ENCODE measurements around the gene LCN9.
"Not testable (repeated sequence)": the region's sequence is repeated elsewhere in the genome, so short reads cannot be mapped to it uniquely, and the experiment has no call there.

LCN9 gene

DNA sequence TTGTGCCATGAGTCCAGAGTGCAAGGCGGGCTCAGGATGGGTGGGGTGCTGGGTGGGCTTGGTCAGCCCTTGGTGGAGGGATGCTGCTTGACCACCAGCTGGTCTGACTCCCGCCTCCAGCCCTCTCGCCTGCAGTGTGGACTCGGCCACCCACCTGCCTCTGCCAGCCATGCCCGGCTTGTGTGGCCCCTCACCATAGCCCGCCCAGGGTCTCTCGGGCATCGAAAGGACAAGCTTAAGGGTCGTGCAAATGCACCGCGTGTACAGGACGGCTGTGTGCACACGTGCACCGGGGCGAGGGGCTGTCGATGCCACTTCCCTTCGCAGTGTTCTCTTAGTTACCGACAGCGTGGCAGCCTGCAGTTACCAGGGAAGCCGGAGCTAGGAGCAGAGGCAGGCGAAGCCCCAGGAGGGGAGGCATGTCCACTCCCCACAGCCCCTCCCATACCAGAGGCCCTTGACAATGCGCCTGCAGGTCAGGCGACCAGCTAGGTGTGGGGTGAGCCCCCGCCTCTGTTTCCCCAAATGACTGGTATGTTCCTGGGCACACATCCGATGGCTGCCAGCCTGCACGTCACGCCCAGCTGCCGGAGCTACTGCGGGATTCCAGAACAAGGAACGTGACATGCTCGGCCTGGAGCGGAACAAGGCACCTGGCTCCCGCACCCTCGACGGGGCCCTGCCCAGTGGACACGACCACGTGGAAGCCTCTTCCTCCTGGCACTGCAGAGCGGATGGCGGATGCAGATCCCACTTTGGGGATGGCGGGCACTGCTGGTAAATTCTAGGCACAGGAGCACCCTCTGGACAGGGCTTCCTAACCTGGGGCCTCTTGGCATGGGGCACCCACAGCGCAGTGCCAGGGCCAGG is 7.8 kb downstream of the LCN9 start:
- in situ Hi-C loops (cut with MboI; ENCODE audit: low pct_unique_long_range_greater_than_20kb, low sequenced_read_pairs, unreplicated experiment) = no loop called here
- no peak for DNase-seq (ENCODE audit: low spot score)
- TF ChIP-seq, protein P1, sequence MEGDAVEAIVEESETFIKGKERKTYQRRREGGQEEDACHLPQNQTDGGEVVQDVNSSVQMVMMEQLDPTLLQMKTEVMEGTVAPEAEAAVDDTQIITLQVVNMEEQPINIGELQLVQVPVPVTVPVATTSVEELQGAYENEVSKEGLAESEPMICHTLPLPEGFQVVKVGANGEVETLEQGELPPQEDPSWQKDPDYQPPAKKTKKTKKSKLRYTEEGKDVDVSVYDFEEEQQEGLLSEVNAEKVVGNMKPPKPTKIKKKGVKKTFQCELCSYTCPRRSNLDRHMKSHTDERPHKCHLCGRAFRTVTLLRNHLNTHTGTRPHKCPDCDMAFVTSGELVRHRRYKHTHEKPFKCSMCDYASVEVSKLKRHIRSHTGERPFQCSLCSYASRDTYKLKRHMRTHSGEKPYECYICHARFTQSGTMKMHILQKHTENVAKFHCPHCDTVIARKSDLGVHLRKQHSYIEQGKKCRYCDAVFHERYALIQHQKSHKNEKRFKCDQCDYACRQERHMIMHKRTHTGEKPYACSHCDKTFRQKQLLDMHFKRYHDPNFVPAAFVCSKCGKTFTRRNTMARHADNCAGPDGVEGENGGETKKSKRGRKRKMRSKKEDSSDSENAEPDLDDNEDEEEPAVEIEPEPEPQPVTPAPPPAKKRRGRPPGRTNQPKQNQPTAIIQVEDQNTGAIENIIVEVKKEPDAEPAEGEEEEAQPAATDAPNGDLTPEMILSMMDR (IDR thresholded peaks at IDR 0.05; ENCODE audit: extremely low read depth, insufficient read depth, missing control alignments) = no peak

DNA sequence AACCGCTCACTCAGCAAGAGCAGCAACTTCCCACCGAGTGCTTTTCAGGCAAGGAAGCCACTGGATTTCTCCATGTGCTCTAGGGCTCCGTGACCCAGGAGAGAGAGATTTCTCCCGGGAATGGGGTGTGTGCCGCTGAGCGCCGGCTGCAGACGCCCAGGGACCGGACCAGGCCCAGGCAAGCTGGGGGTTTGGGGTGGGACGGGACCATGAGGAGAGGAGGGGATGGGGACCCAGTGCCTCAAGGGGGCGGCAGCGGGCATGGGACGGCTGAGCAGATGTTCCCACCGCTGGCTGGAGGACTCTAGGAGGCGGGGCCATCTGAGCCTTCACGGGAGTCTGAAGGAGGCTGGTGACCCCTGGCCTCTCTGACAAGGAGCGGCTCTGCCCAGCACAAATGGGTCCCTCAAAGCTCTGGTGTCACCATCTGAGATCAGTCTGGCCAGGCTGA is 8.5 kb downstream of the LCN9 start:
- DNase-seq (ENCODE audit: low spot score) = no peak
- TF ChIP-seq, protein P1 (IDR thresholded peaks at IDR 0.05; ENCODE audit: extremely low read depth, insufficient read depth, missing control alignments) = no peak
- in situ Hi-C loops (cut with MboI; ENCODE audit: low pct_unique_long_range_greater_than_20kb, low sequenced_read_pairs, unreplicated experiment) = no loop called here

DNA sequence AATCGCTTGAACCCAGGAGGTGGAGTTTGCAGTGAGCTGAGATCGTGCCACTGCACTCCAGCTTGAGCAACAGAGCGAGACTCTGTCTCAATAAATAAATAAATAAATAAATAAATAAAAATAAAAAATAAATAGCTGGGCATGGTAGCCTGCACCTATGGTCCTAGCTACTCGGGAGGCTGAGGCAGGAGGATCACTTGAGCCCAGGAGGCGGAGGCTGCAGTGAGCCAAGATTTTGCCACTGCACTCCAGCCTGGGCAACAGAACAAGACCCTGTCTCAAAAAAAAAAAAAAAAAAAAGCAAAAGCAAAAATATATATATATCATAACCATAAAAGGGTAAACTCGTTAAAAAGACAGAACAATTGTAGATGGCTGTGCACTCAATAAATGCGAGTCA is 9.7 kb downstream of the LCN9 start:
- in situ Hi-C loops (cut with MboI; ENCODE audit: low pct_unique_long_range_greater_than_20kb, low sequenced_read_pairs, unreplicated experiment); DNase-seq (ENCODE audit: low spot score): not testable (repeated sequence)

DNA sequence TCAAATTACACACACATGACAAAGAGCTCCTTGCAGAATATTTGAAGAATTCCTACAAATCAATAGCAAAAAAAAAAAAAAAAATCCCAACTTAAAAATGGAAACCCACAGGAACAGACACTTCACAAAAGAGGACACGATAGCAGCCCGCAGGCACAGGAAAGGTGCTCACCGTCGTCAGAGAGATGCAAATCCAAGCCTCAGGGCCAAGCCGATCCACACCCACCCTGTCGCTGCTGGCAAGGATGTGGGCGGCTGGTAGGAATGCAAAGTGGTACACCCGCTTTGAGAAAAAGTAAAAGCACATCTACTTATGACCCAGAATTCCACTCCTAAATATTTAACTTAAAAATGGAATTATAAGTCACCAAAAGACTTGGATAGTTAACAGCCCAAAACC is 10.8 kb downstream of the LCN9 start:
- TF ChIP-seq, protein P1 (IDR thresholded peaks at IDR 0.05; ENCODE audit: extremely low read depth, insufficient read depth, missing control alignments) = no peak
- no peak for DNase-seq (ENCODE audit: low spot score)
- in situ Hi-C loops (cut with MboI; ENCODE audit: low pct_unique_long_range_greater_than_20kb, low sequenced_read_pairs, unreplicated experiment) = no loop called here

DNA sequence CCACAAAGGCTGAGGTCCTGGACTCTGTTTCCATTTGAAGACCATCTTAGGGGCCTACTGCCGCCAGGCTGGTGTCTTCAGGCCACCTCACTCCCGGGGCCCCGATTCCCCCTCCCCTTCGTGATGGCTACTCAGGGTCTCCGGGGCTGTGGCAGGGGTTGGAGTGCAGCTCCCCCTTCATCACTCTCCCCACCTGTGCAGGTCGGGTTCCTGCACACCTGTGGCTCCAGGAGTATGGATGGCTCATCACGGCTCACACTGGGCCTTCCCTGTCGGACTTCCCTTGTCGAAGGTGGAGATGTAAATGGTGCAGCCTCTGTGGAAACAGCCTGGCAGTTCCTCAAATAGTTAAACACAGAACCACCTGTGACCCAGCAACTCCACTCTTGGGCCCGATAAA is 11.9 kb downstream of the LCN9 start:
- in situ Hi-C loops (cut with MboI; ENCODE audit: low pct_unique_long_range_greater_than_20kb, low sequenced_read_pairs, unreplicated experiment) = no loop called here

DNA sequence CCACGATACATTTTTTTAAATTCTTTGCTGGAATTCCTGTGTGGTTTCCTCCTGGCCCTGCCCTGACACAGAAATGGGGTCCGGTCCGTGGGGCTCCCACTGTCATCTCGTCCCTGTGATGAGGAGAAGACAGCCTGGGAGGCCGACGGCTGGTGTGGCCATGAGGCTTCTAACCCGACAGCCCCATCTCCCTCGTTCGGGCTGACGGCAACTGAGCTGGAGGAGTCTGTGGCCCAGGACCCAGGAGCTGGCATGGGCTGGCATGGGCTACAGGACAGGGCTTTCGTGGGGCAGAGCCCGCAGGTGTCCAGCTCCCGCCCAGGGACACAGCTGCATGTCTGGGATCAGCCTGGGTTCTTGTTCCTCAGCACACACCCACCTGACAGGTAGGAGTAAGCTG is 13.8 kb downstream of the LCN9 start:
- in situ Hi-C loops (cut with MboI; ENCODE audit: low pct_unique_long_range_greater_than_20kb, low sequenced_read_pairs, unreplicated experiment) = no loop called here
- TF ChIP-seq, protein P1 (IDR thresholded peaks at IDR 0.05; ENCODE audit: extremely low read depth, insufficient read depth, missing control alignments) = no peak
- DNase-seq (ENCODE audit: low spot score) = no peak

More for the DNA sequence above, 11.9 kb downstream of the LCN9 start:
- TF ChIP-seq, protein P1 (IDR thresholded peaks at IDR 0.05; ENCODE audit: extremely low read depth, insufficient read depth, missing control alignments) = no peak
- no peak for DNase-seq (ENCODE audit: low spot score)

DNA sequence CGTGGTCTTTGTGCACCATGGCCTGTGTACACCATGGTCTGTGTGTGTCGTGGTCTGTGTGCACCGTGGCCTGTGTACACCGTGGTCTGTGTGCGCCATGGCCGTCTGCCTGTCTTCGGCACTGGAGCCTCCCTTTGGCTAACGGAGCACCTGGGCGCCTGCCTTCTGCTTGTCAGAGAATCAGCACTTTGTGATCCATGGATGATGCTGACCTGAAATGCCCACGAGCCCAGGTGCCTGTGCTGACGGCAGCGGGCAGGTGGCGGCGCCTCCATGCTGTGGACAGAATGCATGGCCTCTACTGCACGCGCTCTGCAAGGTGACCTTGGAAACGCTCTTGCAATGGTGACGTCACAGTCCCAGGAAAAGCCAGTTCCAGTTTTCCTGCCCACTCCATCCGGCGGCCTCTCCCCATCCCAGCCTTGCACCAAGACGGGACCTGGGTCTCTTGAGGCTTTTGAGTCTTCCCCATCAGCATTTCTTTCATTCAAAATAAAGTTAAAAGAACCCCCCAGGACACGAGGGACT is 14.6 kb downstream of the LCN9 start:
- no peak for DNase-seq (ENCODE audit: low spot score)
- in situ Hi-C loops (cut with MboI; ENCODE audit: low pct_unique_long_range_greater_than_20kb, low sequenced_read_pairs, unreplicated experiment) = no loop called here
- TF ChIP-seq, protein P1 (IDR thresholded peaks at IDR 0.05; ENCODE audit: extremely low read depth, insufficient read depth, missing control alignments) = no peak

Data from GM13977 (cell line).